Peyer's patch (tissue), 4 donors: ENCODE results near the gene TSSK2.

Experiments used
- POLR2A ChIP-seq, 2 donors: fragments of 450-650 bp; IDR thresholded peaks; one replicate each; pipeline ENCODE4 v1.5.1; 2017; ENCODE audit warnings: antibody characterized with exemption in 2 of 2, mild to moderate bottlenecking in 2 of 2, moderate library complexity in 2 of 2
- TF ChIP-seq, protein P1 (sequence below), 6 experiments: fragments of 450-650 bp in 4 of 6; fragments of 200-600 bp in 2 of 6; sonication (generic) in 1 of 6; IDR thresholded peaks; one replicate each; pipeline ENCODE4 v1.5.1; 2017 to 2019; ENCODE audit warnings: antibody characterized with exemption in 6 of 6, mild to moderate bottlenecking in 3 of 6, moderate library complexity in 1 of 6

DNA sequence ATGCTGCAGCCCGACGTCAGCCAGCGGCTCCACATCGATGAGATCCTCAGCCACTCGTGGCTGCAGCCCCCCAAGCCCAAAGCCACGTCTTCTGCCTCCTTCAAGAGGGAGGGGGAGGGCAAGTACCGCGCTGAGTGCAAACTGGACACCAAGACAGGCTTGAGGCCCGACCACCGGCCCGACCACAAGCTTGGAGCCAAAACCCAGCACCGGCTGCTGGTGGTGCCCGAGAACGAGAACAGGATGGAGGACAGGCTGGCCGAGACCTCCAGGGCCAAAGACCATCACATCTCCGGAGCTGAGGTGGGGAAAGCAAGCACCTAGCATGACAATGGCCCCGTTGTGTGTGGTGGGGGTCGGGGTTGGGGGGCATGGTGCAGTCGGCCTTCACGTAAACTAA is 1.0 kb downstream of the TSSK2 start:
- TF ChIP-seq, protein P1, sequence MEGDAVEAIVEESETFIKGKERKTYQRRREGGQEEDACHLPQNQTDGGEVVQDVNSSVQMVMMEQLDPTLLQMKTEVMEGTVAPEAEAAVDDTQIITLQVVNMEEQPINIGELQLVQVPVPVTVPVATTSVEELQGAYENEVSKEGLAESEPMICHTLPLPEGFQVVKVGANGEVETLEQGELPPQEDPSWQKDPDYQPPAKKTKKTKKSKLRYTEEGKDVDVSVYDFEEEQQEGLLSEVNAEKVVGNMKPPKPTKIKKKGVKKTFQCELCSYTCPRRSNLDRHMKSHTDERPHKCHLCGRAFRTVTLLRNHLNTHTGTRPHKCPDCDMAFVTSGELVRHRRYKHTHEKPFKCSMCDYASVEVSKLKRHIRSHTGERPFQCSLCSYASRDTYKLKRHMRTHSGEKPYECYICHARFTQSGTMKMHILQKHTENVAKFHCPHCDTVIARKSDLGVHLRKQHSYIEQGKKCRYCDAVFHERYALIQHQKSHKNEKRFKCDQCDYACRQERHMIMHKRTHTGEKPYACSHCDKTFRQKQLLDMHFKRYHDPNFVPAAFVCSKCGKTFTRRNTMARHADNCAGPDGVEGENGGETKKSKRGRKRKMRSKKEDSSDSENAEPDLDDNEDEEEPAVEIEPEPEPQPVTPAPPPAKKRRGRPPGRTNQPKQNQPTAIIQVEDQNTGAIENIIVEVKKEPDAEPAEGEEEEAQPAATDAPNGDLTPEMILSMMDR (IDR thresholded peaks at IDR 0.05), result no peak
- TF ChIP-seq POLR2A (IDR thresholded peaks at IDR 0.05), result no peak
